CD4-positive, alpha-beta T cell treated with Interleukin-17A for 1 hour (primary cell): Measurements from ENCODE around the gene CFHR1.
"Not testable (repeated sequence)": the region's sequence is repeated elsewhere in the genome, so short reads cannot be mapped to it uniquely, and the experiment has no call there.

Source experiments
- DNase-seq: peaks from one replicate; pipeline ENCODE4 v3.0.0-alpha.2; 2020

The CFHR1 gene

DNA sequence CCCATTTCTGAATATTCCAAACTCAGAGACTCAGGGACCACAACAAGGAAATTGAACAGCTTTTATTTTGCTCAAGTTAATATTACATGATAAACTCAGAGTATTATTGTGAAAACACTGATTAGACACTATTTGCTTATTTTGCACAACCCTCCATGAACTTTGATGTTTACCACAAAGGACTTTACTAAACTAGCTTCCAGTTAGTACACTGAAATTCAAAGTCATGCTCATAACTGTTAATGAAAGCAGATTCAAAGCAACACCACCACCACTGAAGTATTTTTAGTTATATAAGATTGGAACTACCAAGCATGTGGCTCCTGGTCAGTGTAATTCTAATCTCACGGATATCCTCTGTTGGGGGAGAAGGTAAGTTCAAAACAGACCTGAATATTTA, at the start of gene CFHR1:
CFHR1 (plus strand) TSS at position 201 of the 400 bp plus-strand sequence; CDS start at position 315, 114 bp downstream.
- not testable (repeated sequence) for DNase-seq

DNA sequence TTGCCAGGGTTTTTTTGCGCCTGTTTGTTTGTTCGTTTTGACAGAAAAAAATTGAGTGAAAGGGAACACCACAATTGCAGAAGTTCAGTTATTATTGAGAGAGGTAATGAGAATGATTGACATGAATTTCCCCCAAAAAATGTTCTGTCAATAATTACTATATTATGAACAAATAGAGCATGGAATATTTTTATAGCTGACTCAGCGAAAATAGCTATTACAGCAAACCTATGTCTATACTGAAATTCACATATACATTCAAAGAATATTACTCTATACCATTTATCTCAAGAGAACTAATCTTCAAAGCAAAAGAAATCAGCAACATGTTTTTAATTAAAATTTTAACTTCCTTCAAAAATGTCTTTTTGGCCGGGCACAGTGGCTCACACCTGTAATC, 49.7 kb upstream of the CFHR1 start:
- not testable (repeated sequence) for DNase-seq

DNA sequence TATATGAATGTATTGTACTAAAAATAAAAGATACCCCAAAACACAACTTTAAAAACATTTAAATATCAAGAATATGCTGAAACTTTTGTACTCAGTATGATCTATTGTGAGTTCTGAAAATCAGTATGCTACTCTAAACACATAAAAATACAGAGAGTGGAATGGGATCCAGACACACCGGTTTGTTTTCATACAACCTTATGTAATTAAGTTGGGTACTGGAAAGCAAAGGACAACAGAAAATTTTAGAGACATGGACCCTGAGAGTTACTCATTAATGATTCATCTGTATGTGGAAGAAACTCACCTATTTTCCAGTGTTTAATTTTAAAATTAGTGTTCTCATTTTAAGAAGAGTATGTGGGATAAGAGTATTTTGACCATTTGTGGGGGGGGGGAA, 45.8 kb upstream of the CFHR1 start:
- no peak for DNase-seq

DNA sequence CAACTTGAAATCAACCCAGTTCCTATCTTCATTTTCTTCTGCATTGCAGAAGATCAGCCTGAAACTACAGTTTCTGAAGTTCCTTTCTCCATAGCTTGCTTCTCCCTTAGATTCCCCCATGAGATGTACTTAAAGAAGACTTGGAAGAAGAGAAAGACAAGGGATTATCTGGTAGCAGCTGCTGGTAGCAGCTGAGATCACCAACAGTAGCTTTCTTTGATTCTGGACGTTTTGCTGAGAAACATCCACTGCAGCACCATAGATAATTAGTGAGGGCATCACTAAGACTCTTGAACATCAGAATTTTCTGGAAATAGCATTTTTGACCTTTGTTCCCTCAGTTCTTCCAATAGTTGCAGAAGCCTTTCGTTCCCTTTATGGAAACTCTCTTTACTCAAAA, 45.4 kb upstream of the CFHR1 start:
- DNase-seq: no peak

DNA sequence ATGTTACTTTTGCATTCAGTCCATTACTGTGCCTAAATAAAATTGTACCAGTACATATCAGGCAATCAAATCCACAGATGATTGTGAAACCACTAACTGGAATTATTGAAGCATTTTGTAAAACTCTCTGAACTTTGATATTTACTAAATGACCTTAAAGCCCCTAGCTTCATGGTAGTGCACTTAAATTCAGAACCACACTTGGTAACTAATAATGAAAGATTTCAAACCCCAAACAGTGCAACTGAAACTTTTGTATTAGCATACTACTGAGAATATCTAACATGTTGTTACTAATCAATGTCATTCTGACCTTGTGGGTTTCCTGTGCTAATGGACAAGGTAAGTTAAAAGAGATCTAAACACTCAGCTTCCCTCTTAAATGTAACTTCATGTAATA, 44.9 kb upstream of the CFHR1 start, which contains the start of gene CFHR3:
CFHR3 (plus strand) TSS at position 238 of the 400 bp plus-strand sequence; CDS start at position 285, 47 bp downstream.
- DNase-seq: no peak

DNA sequence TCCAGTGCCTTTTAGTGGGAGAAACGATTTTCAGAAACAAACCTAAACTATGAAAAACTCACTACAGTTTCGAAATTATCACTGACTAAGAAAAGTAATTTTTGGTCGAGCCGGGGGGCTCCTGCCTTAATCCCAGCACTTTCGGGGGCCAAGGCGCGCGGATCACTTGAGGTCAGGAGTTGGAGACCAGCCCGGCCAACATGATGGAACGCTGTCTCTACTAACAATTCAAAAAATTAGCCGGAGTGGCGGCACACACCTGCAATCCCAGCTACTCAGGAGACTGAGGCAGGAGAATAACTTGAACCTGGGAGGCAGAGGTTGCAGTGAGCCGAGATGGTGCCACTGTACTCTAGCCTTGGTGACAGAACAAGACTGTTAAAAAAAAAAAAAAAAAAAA, 41.9 kb upstream of the CFHR1 start:
- no peak for DNase-seq

DNA sequence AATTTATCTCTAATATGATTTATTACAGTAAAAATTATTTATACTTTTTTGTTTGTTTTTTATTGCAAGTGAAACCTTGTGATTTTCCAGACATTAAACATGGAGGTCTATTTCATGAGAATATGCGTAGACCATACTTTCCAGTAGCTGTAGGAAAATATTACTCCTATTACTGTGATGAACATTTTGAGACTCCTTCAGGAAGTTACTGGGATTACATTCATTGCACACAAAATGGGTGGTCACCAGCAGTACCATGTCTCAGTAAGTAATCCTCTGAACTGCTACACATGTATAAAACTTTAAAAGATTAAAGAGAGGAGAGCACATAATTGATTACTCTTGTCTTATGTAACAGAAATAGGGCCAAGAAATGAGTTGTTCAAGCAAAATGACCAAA, 40.4 kb upstream of the CFHR1 start:
- no peak for DNase-seq

DNA sequence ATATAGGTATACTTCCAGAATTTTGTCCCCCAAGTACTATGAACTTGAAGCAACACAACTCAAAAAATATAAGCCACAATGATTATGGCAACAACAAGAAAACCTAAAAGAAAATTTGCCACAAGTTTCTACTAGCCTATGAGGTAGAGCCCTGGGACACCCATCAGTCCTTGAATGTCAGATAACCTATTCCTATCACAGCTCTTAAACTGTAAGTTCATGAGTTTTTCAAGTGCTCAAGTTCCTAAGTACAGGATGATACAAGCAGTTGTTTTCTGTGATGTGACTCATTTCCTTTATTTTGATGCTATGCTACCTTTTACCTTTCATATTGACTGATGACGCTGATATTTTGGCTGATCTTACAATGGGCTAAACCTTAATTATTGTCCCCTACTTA, 28.3 kb upstream of the CFHR1 start:
- not testable (repeated sequence) for DNase-seq

DNA sequence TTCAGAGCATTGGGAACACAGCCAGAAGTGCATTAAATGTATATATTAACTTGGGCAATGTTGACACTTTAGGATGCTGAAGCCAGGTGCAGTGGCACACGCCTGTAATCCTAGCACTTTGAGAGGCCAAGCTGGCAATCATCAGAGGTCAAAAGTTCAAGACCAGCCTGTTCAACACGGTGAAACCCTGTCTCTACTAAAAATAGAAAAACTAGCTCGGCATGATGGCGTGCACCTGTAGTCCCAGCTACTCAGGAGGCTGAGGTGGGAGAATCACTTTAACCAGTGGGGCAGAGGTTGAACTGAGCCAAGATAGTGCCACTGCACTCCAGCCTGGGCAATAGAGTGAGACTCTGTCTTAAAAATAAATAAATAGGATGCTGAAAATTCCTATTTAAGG, 25.4 kb upstream of the CFHR1 start:
- DNase-seq: not testable (repeated sequence)

DNA sequence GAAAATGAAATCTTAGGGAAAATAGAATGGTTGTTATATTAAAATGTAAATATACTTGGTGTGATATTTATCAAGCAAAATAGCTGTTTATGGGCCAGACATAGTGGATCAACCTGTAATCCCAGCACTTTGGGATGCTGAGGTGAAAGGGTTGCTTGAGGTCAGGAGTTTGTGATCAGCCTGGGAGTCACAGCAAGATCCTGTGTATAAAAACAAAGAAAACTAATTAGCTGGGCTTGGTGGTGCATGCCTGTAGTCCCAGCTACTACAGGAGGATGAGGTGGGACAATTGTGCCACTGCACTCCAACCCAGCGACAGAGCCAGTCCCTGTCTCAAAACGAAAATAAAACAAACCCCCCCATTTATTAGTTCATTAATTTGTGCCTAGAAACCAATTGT, 21.6 kb upstream of the CFHR1 start:
- no peak for DNase-seq

DNA sequence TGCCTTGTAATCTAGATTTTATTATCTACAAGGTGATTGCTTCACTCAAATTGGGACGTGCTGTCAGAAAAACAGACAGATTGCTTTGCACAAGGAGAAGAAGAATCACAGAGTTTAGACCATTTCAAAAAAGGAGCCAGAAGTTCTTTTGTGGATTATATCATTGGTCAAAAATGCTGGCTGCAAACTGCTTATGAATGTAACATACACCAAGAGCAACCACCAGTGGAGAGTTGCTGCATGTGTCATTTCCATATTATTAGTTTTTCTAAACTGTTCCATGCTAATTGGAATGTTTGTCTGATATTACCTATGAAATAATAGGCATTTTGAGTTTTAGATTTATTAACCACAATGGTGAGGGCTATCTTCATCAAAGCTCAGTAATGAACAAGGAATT, 17.6 kb upstream of the CFHR1 start:
- not testable (repeated sequence) for DNase-seq

DNA sequence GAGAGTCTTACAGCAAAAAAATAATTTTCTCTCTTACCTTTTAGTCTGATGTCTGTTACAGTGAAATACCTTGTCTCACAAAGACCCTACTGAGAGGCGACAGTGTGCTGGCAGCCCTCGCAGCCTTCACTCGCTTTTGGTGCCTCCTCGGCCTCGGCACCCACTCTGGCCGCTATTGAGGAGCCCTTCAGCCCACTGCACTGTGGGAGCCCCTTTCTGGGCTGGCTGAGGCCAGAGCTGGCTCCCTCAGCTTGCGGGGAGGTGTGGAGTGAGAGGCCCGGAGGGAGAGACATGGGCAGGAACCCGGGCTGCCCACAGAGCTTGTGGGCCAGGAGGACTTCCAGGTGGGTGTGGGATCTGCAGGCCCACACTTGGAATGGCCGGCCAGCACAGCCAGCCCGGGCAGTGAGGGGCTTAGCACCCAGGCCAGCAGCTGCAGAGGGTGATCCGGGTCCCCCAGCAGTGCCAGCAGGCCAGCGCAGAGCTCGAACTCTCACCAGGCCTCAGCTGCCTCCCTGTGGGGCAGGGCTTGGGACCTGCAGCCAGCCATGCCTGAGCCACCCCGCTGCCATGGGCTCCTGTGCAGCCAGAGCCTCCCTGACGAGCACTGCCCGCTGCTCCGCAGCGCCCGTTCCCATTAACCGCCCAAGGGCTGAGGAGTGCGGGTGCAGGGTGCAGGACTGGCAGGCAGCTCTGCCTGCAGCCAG, 10.8 kb upstream of the CFHR1 start:
- no peak for DNase-seq

DNA sequence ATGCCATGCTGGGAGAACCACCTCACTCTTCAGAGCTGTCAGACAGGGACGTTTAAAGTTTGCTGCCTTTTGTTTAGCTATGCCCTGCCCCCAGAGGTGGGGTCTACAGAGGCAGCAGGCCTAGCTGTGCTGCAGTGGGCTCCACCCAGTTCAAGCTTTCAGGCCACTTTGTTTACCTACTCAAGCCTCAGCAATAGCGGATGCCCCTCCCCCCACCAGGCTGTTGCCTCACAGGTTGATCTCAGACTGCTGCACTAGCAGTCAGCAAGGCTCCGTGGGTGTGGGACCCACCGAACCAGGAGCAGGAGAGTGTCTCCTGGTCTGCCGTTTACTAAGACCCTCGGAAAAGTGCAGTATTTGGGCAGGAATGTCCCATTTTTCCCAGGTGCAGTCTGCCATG, 2.1 kb upstream of the CFHR1 start:
- not testable (repeated sequence) for DNase-seq

DNA sequence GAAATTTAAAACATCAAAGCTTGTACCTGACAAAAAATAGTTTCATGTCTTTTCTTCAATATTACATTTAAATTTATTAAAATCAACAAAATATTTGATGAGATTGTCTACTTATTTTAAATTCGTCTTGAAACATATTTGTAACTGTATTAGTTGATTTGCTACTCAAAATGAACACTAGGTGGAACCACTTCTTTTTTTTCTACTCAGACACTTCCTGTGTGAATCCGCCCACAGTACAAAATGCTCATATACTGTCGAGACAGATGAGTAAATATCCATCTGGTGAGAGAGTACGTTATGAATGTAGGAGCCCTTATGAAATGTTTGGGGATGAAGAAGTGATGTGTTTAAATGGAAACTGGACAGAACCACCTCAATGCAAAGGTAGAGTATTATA, 8.3 kb downstream of the CFHR1 start:
- DNase-seq: peak; percentile 0

DNA sequence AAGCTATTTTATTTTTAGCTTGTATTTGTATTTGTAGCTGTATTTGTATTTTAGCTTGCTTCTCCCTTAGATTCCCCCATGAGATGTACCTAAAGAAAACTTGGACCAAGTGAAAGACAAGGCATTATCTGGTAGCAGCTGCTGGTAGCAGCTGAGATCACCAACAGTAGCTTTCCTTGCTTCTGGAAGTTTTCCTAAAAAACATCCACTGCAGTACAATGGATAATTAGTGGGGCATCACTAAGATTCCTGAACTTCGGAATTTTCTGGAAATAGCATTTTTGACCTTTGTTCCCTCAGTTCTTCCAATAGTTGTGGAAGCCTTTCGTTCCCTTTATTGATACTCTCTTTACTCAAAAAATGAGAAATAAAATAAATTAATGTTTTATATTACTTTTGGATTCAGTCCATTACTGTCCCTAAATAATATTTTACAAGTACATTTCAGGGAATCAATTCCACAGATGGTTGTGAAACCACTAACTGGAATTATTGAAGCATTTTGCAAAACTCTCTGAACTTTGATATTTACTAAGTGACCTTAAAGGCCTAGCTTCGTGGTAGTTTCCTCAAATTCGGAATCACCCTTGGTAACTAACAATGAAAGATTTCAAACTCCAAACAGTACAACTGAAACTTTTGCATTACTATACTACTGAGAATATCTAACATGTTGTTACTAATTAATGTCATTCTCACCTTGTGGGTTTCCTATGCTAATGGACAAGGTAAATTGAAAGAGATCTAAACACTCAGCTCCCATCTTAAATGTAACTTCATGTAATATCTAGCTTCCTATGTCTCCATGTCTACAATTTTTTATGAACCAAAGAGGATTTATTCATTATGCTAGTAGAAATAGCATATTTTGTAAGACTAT, 30.3 kb downstream of the CFHR1 start:
- not testable (repeated sequence) for DNase-seq

DNA sequence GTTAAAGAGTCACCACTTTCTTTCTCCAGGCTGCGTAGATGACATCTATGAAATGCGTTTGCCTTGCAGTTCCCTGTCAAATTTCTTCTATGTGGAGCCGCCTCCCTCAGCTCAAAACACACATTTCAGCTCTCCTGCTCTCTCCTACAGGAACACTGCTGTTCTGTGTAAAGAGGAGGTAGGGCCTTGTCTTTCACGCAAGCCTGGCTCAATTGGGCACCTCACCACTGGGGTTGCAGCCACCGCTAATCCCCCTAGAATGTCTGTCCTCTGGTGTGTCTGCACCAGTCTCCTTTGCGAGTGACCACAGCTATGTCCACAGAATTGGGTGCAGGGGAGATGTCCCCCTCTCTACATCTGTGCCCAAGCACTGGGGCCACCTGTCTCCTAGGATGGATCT, 36.5 kb downstream of the CFHR1 start:
- DNase-seq: no peak

DNA sequence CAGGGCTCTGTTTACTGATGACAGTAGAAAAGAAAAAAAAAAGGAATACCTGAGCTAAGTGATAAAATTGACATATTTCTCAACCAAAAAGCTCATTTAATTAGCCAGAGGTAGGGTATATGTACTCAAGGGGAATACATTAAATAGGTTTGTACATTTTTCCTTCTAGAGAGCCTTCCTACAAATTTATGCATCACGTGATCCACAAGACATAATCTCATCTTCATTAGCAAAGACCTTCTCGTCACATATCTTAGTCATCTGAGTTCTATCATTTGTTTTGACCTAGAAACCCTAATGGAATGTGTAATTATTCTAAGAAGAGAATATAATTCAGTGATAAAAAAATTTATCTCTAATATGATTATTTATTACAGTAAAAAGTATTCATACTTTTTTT, 37.7 kb downstream of the CFHR1 start:
- DNase-seq: no peak

DNA sequence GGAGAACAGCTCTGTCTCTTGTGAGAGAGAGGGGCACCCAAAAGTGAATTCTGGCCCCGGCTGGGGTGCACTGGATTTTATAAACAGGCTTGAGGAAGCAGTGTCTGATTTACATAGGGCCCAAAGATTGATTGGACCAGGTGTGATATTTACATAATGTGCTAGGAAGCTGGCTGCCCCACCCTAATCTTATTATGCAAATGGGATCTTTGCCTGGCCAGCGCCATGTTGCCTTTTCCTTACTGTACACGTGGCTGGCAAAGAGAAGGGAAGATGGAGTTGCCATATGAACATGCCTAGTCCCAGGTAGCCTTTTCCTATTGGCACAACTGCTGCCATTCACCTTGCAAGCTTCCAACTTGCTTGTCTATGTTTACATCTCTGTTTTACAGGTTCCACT, 39.3 kb downstream of the CFHR1 start:
- DNase-seq: no peak

DNA sequence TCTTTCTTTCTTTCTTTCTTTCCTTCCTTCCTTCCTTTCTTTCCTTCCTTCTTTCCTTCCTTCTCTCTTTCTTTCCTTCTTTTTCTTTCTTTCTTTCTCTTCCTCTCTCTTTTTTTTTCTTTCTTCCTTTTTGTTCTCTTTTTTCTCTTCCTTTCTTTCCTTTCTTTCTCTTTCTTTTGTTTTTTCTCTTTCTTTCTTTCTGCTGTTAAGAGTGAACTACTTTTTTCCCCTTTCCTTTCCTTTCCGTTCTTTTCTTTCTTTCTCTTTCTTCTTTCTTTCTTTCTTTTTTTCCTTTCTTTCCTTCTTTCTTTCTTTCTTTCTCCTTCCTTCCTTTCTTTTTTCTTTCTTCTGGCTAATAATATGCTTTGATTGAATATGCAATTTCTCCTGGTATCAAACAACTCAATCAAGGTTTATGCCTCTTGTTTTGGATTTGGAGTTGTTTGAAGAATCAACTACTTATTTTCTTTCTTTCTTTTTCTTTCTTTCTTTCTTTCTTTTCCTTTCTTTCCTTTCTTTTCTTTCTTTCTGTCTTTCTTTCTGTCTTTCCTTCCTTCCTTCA, 40.9 kb downstream of the CFHR1 start:
- DNase-seq: no peak

DNA sequence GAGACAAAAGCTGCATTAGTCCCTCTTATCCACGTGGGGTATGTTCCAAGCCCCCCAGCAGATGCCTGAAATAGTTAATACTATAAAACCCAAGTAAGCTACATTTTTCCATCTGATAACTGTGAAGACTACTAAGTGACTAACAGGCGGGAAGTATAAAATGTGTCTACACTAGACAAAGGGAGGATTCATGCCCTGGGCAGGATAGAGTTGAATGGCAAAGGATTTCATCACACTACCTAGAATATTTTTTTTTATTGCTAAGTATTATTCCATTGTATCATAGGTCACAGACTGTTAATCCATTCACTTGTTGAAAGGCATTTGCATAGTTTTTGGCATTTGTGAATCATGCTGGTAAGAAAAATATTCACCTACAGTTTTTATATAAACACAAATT, 41.9 kb downstream of the CFHR1 start:
- DNase-seq: no peak

DNA sequence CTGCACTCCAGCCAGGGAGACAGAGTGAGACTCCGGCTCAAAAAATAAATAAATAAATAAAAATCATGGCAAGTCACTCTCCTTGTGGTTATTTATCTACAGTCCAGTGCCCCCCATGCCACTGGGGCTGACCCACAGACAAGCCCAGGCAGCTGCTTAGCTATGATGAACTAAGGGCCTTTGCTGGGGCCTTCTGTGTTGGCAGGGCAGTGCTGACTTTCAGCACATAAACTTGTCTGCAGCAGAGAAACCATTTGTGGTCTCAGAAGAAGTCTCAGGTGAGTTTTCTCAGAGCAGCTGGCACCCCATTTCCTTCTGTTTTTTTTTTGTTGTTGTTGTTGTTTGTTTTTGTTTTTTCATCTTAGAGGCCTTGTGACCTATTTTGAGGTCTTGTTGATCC, 47.4 kb downstream of the CFHR1 start:
- DNase-seq: no peak

DNA sequence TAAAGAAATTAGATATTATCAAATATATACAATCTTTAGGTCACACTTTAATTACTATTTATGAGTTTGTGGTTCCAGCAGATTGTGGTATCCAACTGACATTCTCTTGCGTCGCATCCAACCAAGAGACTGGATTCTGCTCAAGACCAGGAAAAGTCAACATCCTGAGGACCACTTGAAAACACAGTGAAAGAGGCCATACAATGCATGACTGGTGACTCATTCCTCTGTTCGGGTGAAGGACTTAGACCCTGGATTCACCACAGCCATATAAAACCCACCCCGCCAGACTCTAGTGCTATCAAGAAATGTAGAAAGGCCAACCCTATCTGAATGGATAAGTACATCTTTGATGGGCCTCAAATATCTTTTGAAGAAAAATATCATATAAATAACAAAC, 53.9 kb downstream of the CFHR1 start:
- no peak for DNase-seq

DNA sequence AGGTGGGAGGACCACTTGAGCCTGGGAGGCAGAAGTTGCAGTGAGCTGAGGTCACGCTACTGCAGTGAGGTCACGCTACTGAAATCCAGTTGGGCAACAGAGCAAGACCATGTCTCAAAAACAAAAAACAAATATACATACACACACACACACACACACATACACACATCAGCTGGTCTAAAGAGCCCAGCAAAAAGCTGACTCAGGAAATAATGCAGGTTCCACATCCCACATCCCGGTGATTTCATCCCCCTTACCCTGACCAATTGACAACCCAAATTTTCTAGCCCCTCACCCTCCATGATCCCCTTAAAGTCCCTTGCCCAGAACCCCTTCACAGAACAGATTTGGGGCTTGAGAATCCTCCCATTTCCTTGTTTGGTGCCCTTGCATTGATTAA, 56.4 kb downstream of the CFHR1 start:
- DNase-seq: no peak

DNA sequence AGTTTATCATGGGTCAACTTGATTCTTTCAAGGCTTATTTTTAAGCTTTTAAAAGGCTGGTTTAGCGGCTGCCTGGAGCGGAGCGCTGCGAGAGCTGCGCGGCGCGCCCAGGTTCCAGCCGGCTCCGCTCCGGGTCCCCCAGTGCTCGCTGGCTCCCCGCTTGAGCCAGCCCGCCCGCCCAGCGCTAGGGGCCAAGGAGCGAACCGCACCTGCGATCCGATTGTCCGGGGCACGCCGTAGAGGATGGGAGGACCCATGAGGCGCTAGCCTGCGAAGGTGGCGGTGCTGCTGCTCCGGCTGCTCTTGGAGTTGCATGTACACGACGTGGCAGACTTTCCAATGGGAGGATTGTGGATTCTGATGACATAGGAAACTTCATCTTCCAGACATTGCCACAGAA, 58.4 kb downstream of the CFHR1 start:
- DNase-seq: no peak
